BLaER1 treated with 17β-estradiol and CSF1 and Interleukin-3, amounts not matched to agents 10 nM and 100 nM (cell line): ENCODE data around the gene ANKRD9.

Experiments
- H3K27ac ChIP-seq, 11 experiments: shearing (Covaris generic); formaldehyde crosslinking; 2 replicates each; pipeline ENCODE4 v1.8.1; 2022
- H3K27me3 ChIP-seq, 11 experiments: shearing (Covaris generic); formaldehyde crosslinking; 2 replicates each; pipeline ENCODE4 v1.8.1; 2022
- H3K36me3 ChIP-seq, 11 experiments: shearing (Covaris generic); formaldehyde crosslinking; 2 replicates each; pipeline ENCODE4 v1.8.1; 2022
- H3K4me1 ChIP-seq, 10 experiments: shearing (Covaris generic); formaldehyde crosslinking; 2 replicates each; pipeline ENCODE4 v1.8.1; 2022
- H3K4me2 ChIP-seq, 11 experiments: shearing (Covaris generic); formaldehyde crosslinking; 2 replicates each; pipeline ENCODE4 v1.8.1; 2022
- H3K4me3 ChIP-seq, 10 experiments: shearing (Covaris generic); formaldehyde crosslinking; 2 replicates each; pipeline ENCODE4 v1.8.1; 2022
- H3K9ac ChIP-seq, 11 experiments: shearing (Covaris generic); formaldehyde crosslinking; 2 replicates each; pipeline ENCODE4 v1.8.1; 2022
- H3K9me3 ChIP-seq, 11 experiments: shearing (Covaris generic); formaldehyde crosslinking; replicated peaks in 1 of 11; 2 replicates each; pipeline ENCODE4 v1.8.1; 2022
- H4K20me1 ChIP-seq, 11 experiments: shearing (Covaris generic); formaldehyde crosslinking; 2 replicates each; pipeline ENCODE4 v1.8.1; 2022
- Cebpa-rat ChIP-seq, 11 experiments: shearing (Covaris generic); IDR thresholded peaks; 2 replicates each; pipeline ENCODE4 v1.8.1; 2022

The ANKRD9 gene

DNA sequence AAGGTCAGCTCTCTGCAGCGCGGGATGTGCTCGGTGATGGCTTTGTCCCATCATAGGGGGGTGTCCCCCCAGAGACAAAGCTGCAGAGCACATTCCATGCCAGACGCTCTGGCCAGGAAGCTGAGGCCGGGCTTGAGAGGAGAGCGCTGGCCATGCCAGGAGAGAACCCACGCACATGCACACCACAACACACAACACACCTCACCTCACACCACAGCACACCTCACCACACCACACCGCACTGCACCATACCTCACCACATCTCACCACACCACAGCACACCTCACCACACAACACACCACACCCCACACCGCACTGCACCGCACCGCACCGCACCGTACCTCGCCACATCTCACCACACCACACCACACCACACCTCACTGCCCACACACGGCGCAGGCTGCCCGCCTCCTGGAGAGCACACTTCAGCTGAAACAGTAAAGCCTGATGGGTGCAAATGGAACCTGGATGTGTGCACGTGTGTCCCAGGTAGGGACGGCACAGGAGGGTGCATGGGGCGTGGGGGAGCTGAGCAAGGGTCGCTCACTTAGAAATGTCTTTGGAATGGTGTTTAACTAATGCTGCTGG, 10.8 kb downstream of the ANKRD9 start:
- H3K9ac ChIP-seq: no peak overlapping the region
- H3K36me3 ChIP-seq: peaks cover 0 to 29% (median 8%) of the 10 kb centered on the region in 11 experiments; a peak in 12 of 22 replicates
- peaks cover 7 to 32% (median 15%) of the 10 kb centered on the region in 10 experiments; a peak in 15 of 20 replicates for H3K4me1 ChIP-seq
- H4K20me1 ChIP-seq: peaks cover 0 to 5% (median 0%) of the 10 kb centered on the region in 11 experiments; a peak in 4 of 22 replicates
- H3K27me3 ChIP-seq: no peaks in the 10 kb centered on the region
- no peak overlapping the region for H3K27ac ChIP-seq
- no peak overlapping the region for H3K4me2 ChIP-seq
- no peaks in the 10 kb centered on the region for H3K9me3 ChIP-seq
- H3K4me3 ChIP-seq: no peak overlapping the region
- TF ChIP-seq Cebpa-rat (IDR thresholded peaks at IDR 0.05): no peak

DNA sequence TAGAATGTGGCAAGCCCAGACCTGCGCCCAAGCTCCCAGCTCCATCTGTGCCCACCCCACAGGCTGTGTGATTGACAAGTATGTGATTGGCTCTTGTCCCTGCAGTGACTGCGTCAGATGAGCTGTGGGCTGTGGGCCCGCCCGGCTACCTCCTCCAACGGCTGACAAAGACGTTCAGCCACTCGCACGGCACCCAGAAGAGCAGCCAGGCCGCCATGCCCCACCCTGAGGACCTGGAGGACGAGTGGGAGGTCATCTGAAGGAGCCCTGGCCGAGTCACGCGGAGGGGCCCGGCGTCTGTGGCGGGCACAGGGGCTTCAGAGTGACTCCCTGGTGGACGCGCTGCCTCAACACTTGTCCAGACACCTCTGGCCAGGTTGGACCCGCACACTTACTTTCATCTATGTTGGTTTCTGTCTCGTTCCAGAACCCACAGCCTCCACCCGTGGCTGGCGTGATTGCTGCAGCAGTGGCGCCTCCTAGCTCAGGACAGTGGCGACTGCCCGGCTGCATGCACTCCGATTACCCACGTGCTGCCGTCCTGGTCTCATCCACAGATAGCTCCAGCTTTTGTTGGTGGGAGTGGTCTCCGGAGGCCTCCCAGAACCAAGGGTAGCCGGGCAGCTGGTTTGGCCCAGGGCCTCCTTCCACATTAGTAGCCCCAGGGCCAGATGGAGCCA, 11.4 kb downstream of the ANKRD9 start:
- peaks cover 0 to 29% (median 8%) of the 10 kb centered on the region in 11 experiments; a peak in 12 of 22 replicates for H3K36me3 ChIP-seq
- peaks cover 0 to 8% (median 0%) of the 10 kb centered on the region in 11 experiments; a peak in 4 of 22 replicates for H4K20me1 ChIP-seq
- TF ChIP-seq Cebpa-rat (IDR thresholded peaks at IDR 0.05): no peak
- H3K4me2 ChIP-seq: no peak overlapping the region
- no peak overlapping the region for H3K27ac ChIP-seq
- H3K9me3 ChIP-seq: no peaks in the 10 kb centered on the region
- no peak overlapping the region for H3K9ac ChIP-seq
- peaks cover 7 to 28% (median 13%) of the 10 kb centered on the region in 10 experiments; a peak in 15 of 20 replicates for H3K4me1 ChIP-seq
- no peak overlapping the region for H3K4me3 ChIP-seq
- no peaks in the 10 kb centered on the region for H3K27me3 ChIP-seq

DNA sequence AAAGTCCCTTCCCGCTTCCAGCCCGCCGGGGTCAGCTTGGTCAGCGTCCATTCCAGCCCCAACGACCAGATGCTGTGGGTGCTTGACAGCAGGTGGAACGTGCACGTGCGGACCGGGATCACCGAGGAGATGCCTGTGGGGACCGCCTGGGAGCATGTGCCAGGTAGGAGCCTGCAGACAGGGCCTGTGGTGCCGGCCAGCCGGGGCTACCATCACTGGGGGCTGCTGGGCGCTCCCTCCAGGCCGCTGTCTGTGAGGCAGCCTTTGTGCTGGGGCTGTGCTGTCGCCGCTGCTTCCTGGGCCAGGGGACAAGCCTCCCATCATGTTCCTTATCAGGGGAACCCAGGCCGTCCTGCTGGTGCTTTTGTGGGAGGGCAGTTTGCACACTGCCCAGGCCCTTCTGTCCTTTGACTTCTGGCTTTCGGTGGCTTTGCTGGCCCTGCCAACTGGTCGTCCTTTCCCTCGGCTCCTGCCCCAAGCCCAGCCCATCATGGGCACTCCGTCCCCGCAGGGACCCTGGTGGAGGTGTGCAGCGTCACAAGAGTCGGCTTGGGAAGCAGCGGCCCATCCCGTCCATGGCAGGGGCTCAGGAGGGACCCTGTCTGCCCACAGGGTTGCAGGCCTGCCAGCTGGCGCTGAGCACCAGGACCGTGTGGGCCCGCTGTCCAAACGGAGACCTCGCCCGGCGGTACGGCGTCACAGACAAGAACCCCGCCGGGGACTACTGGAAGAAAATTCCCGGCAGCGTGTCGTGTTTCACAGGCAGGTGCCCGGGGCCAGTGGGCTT, 12.4 kb downstream of the ANKRD9 start:
- peaks cover 7 to 28% (median 13%) of the 10 kb centered on the region in 10 experiments; a peak in 15 of 20 replicates for H3K4me1 ChIP-seq
- no peak overlapping the region for H3K4me2 ChIP-seq
- H3K36me3 ChIP-seq: peaks cover 0 to 29% (median 8%) of the 10 kb centered on the region in 11 experiments; a peak in 12 of 22 replicates
- no peak overlapping the region for H3K9ac ChIP-seq
- peaks cover 0 to 8% (median 0%) of the 10 kb centered on the region in 11 experiments; a peak in 4 of 22 replicates for H4K20me1 ChIP-seq
- no peak for TF ChIP-seq Cebpa-rat (IDR thresholded peaks at IDR 0.05)
- no peaks in the 10 kb centered on the region for H3K27me3 ChIP-seq
- no peak overlapping the region for H3K27ac ChIP-seq
- H3K9me3 ChIP-seq: no peaks in the 10 kb centered on the region
- no peak overlapping the region for H3K4me3 ChIP-seq

GRCh38 chr14:102496331-102496691, 13.3 kb downstream of the ANKRD9 start:
- Histone ChIP-seq H3K27ac (no peak overlapping the region), H3K36me3 (peaks cover 0 to 29% (median 8%) of the 10 kb centered on the region in 11 experiments; a peak in 12 of 22 replicates), H4K20me1 (peaks cover 0 to 8% (median 0%) of the 10 kb centered on the region in 11 experiments; a peak in 4 of 22 replicates), H3K4me2 (no peak overlapping the region), H3K27me3 (no peaks in the 10 kb centered on the region), H3K9me3 (no peaks in the 10 kb centered on the region), H3K4me1 (peaks cover 7 to 22% (median 13%) of the 10 kb centered on the region in 10 experiments; a peak in 15 of 20 replicates), H3K4me3 (no peak overlapping the region), H3K9ac (no peak overlapping the region)
- TF ChIP-seq Cebpa-rat (IDR thresholded peaks at IDR 0.05): no peak

DNA sequence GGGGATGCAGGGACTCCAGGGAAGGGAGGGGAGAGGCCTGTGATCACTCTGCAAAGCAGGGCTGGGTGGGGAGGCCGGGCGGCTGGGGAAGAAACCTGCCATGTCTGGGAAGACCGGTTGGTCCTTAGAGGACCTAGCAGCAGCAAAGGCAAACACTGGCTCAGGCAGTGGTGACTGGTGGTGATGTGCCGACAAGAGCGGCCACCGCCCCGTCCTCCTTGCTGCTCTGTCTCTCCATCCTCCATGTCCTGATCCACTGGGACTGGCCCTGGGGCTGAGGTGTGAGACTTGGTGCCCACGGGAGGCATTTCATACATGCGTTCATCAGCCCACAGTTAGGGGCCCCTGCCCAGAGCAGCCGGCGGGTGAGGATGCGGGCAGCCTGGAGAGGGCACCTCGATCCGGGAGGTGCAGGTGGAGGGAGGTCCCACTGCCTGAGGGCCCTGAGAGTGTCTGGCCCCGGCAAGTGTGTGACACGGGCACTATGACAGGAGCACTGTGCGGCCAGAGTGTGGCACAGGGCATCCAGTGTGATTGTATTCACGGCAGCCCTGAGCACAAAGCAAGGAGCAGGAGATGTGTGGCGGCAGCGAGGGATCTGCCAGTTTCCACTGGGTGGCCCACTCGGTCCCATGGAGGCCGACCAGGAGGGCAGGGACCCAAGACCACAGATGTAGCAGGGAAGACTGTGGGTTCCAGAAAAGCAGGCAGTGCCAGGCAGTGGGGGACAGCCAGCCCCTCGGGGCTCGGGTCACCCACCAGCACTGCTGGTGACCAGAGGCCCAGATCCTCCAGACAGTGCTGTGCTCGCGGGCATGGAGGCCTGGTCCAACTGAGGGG, 13.9 kb downstream of the ANKRD9 start:
- Histone ChIP-seq H3K4me2 (no peak overlapping the region), H3K4me1 (peaks cover 7 to 16% (median 10%) of the 10 kb centered on the region in 10 experiments; a peak in 15 of 20 replicates), H3K9ac (no peak overlapping the region), H3K9me3 (no peaks in the 10 kb centered on the region), H3K27me3 (no peaks in the 10 kb centered on the region), H3K27ac (no peak overlapping the region), H3K36me3 (peaks cover 0 to 26% (median 8%) of the 10 kb centered on the region in 11 experiments; a peak in 12 of 22 replicates), H4K20me1 (peaks cover 0 to 8% (median 0%) of the 10 kb centered on the region in 11 experiments; a peak in 4 of 22 replicates), H3K4me3 (no peak overlapping the region)
- TF ChIP-seq Cebpa-rat (IDR thresholded peaks at IDR 0.05): no peak

DNA sequence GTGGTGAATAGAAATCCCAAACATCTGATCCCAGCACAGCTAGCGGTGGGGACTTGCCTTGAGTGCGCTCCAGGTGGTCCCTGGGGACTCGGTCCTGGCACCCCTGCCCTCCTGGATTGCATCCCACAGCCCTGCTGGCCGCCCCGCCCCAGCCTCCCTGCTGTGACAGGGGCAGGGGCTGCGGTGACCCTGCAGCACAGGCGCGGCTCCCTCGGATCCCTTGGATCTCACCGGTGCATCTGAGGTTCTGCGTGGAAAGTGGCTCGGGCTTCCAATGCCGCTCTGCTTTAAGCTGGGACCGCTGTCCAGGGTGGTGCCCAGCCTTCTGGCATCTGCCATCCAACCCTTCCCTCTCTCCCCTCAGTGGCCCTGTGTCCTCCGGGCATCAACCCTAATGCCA, 16.0 kb downstream of the ANKRD9 start:
- Histone ChIP-seq H3K36me3 (peaks cover 0 to 19% (median 7%) of the 10 kb centered on the region in 11 experiments; a peak in 12 of 22 replicates), H3K4me2 (no peak overlapping the region), H4K20me1 (peaks cover 0 to 8% (median 0%) of the 10 kb centered on the region in 11 experiments; a peak in 4 of 22 replicates), H3K4me3 (no peak overlapping the region), H3K4me1 (no peaks in the 10 kb centered on the region), H3K9ac (no peak overlapping the region), H3K27me3 (no peaks in the 10 kb centered on the region), H3K27ac (no peak overlapping the region), H3K9me3 (no peaks in the 10 kb centered on the region)
- no peak for TF ChIP-seq Cebpa-rat (IDR thresholded peaks at IDR 0.05)

GRCh38 chr14:102493096-102493495, 16.5 kb downstream of the ANKRD9 start:
- peaks cover 0 to 14% (median 2%) of the 10 kb centered on the region in 11 experiments; a peak in 9 of 22 replicates for H3K36me3 ChIP-seq
- H4K20me1 ChIP-seq: peaks cover 0 to 8% (median 0%) of the 10 kb centered on the region in 11 experiments; a peak in 4 of 22 replicates
- no peaks in the 10 kb centered on the region for H3K27me3 ChIP-seq
- no peak overlapping the region for H3K27ac ChIP-seq
- no peak overlapping the region for H3K4me2 ChIP-seq
- H3K9ac ChIP-seq: no peak overlapping the region
- no peaks in the 10 kb centered on the region for H3K4me1 ChIP-seq
- no peak overlapping the region for H3K4me3 ChIP-seq
- no peaks in the 10 kb centered on the region for H3K9me3 ChIP-seq
- TF ChIP-seq Cebpa-rat (IDR thresholded peaks at IDR 0.05): no peak

DNA sequence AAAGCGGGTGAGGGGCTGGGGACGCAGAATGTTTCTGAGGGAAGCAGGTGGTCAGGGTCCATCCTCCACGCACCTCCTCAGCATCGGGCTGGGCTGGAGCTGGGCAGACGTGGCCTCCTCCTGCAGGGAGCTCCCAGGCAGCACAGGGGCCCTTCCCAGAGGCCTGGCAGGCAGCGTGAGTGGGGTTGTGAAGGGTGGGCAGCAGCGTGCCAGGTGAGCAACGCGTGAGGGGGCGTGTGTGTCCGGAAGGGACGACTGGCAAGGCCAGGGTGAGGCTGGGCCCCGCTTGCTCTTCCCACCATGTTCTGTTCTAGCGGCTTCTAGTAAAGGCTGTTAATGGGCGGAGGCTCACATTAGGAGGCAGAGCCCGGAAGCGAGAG, 17.1 kb downstream of the ANKRD9 start:
- H3K4me3 ChIP-seq: no peak overlapping the region
- H3K27me3 ChIP-seq: no peaks in the 10 kb centered on the region
- H3K9ac ChIP-seq: no peak overlapping the region
- H3K36me3 ChIP-seq: peaks cover 0 to 9% (median 0%) of the 10 kb centered on the region in 11 experiments; a peak in 3 of 22 replicates
- H4K20me1 ChIP-seq: peaks cover 0 to 8% (median 0%) of the 10 kb centered on the region in 11 experiments; a peak in 4 of 22 replicates
- H3K27ac ChIP-seq: no peak overlapping the region
- no peak overlapping the region for H3K4me2 ChIP-seq
- H3K9me3 ChIP-seq: no peaks in the 10 kb centered on the region
- TF ChIP-seq Cebpa-rat (IDR thresholded peaks at IDR 0.05): no peak
- H3K4me1 ChIP-seq: no peaks in the 10 kb centered on the region
